ENCODE measurements around the gene EIF4EBP2. TPM values are rescaled to one million over a fixed set of nuclear protein-coding genes. Genes with fewer than 3 reads are reported as not detected.

EIF4EBP2 gene
- total and polyA plus RNA-seq, 2 of the 13 experiments (the other 11 are each of a cell fraction or from before 2014, with no cell fraction given): 16.9 to 22.0 TPM

DNA sequence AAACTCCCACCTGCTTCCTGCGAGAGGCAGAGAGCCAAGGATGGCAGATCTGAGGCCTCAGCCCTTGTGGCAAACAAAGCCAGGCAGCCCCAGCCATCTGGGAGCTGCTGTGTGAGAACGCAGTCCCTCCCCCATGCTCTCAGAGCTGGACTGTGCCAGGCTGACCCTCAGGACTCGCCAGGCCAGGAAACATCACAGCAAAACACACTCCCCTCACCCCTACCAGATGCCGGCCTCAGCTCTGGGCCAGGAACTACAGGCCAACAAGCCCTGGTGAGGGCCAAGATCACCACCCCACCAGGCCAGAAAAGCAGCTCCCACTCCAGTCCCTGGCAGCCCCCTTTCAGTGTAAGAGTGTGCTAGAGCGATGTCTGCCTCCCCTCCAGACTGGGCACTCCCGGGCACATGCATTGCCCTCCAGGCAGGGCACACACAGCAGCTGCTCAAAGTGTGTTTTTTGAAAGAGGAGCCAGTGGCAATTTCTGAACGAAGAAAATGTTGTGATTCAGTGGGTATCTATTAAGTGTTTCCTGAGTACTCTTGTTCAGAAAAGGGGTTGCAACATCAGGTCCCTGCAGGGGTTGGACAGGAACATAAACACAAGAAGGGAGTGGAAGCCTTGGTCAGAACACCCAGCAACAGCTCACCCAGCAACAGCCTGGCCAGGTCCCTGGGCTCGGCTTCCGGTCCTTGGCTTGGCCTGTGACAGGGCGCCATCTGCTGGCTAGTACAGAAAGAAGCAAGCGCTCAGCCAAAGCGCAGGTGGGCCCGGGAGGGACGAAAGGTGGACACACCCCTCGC lies 39.8 kb upstream of the EIF4EBP2 start (continued):
- TF ChIP-seq PRDM4 (CRISPR knock-in tag; IDR thresholded peaks at IDR 0.05; ENCODE audit: borderline replicate concordance) (no peak), FOXO4 (CRISPR knock-in tag; conservative IDR thresholded peaks at IDR 0.05) (no peak), SNAPC2 (CRISPR knock-in tag; IDR thresholded peaks at IDR 0.05) (peak; percentile 58; the same call in 1 of the 2 replicates), FOXP4 (CRISPR knock-in tag; IDR thresholded peaks at IDR 0.05) (peak; percentile 69), TEAD3 (CRISPR knock-in tag; optimal IDR thresholded peaks at IDR 0.05; ENCODE audit: borderline replicate concordance) (peak; percentile 58), RXRA (CRISPR knock-in tag; IDR thresholded peaks at IDR 0.05) (peak; percentile 53), KDM2A (CRISPR knock-in tag; IDR thresholded peaks at IDR 0.05; ENCODE audit: borderline replicate concordance, low read depth) (peak; percentile 87; the same call in 1 of the 2 replicates), SIN3B (IDR thresholded peaks at IDR 0.05; ENCODE audit: low read length) (0 out of 2 replicates have a peak, but pooled peaks have one; percentile 41), ZFP36L1 (CRISPR knock-in tag; IDR thresholded peaks at IDR 0.05) (no peak), ZNF468 (CRISPR knock-in tag; IDR thresholded peaks at IDR 0.05) (no peak), ZNF607 (CRISPR knock-in tag; IDR thresholded peaks at IDR 0.05; ENCODE audit: borderline replicate concordance) (peak; percentile 46; the same call in 1 of the 2 replicates)
- TF ChIP-seq, protein P1, sequence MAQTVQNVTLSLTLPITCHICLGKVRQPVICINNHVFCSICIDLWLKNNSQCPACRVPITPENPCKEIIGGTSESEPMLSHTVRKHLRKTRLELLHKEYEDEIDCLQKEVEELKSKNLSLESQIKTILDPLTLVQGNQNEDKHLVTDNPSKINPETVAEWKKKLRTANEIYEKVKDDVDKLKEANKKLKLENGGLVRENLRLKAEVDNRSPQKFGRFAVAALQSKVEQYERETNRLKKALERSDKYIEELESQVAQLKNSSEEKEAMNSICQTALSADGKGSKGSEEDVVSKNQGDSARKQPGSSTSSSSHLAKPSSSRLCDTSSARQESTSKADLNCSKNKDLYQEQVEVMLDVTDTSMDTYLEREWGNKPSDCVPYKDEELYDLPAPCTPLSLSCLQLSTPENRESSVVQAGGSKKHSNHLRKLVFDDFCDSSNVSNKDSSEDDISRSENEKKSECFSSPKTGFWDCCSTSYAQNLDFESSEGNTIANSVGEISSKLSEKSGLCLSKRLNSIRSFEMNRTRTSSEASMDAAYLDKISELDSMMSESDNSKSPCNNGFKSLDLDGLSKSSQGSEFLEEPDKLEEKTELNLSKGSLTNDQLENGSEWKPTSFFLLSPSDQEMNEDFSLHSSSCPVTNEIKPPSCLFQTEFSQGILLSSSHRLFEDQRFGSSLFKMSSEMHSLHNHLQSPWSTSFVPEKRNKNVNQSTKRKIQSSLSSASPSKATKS (CRISPR knock-in tag; IDR thresholded peaks at IDR 0.05): no peak
- TF ChIP-seq, protein P2, sequence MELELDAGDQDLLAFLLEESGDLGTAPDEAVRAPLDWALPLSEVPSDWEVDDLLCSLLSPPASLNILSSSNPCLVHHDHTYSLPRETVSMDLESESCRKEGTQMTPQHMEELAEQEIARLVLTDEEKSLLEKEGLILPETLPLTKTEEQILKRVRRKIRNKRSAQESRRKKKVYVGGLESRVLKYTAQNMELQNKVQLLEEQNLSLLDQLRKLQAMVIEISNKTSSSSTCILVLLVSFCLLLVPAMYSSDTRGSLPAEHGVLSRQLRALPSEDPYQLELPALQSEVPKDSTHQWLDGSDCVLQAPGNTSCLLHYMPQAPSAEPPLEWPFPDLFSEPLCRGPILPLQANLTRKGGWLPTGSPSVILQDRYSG (CRISPR knock-in tag; IDR thresholded peaks at IDR 0.05): no peak
